WERI-Rb-1 (cell line): Measurements from ENCODE around the gene SERPINB13.
A peak's percentile ranks its signal among the peaks of the same experiment; 100 is the strongest.

ENCODE experiments used
- DNase-seq: peaks from one replicate; pipeline ENCODE4 v3.0.0-alpha.2; 2020
- H3K27ac ChIP-seq: fragments of 250-450 bp; sonication (Bioruptor Pico); 2 replicates; pipeline ENCODE4 v1.5.1; 2020; ENCODE audit warnings: mild to moderate bottlenecking, moderate library complexity
- H3K27me3 ChIP-seq: fragments of 250-450 bp; sonication (Bioruptor Pico); 2 replicates; pipeline ENCODE4 v1.5.1; 2021; ENCODE audit warnings: mild to moderate bottlenecking, low read depth, moderate library complexity; ENCODE audit not compliant: insufficient read depth, severe bottlenecking
- H3K36me3 ChIP-seq: fragments of 250-450 bp; sonication (Bioruptor Pico); 2 replicates; pipeline ENCODE4 v1.5.1; 2020; ENCODE audit warnings: mild to moderate bottlenecking, moderate library complexity
- H3K4me3 ChIP-seq: 2 replicates; pipeline ENCODE4 v1.5.1; 2011; ENCODE audit warnings: low read depth, mild to moderate bottlenecking, control low read depth, low read length
- H3K9me3 ChIP-seq: fragments of 250-450 bp; sonication (Bioruptor Pico); 2 replicates; pipeline ENCODE4 v1.5.1; 2021; ENCODE audit warnings: mild to moderate bottlenecking, moderate library complexity; ENCODE audit not compliant: severe bottlenecking
- TF ChIP-seq, protein P1 (sequence below): IDR thresholded peaks from 2 replicates; pipeline ENCODE4 v1.5.1; 2011; ENCODE audit warnings: low read depth, mild to moderate bottlenecking, control low read depth, inconsistent platforms, low read length

Gene SERPINB13

DNA sequence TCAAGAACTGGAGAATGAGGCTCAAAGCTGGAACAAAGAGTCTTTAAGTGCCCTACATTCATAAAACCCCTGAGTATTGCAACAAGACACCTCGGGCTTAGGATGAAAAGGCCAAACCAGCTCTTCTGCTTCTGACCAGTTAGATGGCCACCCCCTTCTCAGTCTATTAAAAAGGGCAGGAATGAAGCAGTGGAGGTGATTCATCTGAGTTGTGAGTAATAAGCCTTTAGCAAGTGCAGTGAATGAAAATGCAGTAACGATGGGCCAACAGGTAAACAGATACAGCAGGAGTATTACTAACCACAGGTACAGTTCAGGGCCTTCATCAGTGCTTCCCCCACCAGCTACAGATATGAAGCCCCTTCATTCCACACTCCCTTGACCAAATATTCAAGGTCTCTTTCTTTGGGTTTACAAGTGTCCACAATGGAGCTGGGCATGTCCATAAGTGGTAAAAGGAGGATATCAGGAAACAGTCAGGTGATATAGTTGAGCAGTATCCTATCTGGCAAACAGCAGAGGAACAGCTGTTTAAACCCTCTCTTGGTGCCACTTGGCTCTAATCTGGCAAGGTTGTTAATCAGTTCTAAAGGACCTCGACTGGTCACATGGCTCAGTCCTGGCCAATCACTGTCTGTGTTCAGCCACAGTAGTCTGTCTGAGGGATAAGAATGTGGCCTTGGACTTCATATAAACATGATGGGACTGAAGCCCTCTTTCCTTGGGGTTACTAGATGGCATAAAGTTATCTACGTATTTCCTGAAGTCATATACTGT, 17.8 kb downstream of the SERPINB13 start:
- no peak overlapping the region for H3K27ac ChIP-seq
- no peak for DNase-seq
- H3K27me3 ChIP-seq: no peaks in the 10 kb centered on the region
- peaks cover 2% of the 10 kb centered on the region for H3K9me3 ChIP-seq
- H3K4me3 ChIP-seq: no peak overlapping the region
- no peaks in the 10 kb centered on the region for H3K36me3 ChIP-seq
- TF ChIP-seq, protein P1, sequence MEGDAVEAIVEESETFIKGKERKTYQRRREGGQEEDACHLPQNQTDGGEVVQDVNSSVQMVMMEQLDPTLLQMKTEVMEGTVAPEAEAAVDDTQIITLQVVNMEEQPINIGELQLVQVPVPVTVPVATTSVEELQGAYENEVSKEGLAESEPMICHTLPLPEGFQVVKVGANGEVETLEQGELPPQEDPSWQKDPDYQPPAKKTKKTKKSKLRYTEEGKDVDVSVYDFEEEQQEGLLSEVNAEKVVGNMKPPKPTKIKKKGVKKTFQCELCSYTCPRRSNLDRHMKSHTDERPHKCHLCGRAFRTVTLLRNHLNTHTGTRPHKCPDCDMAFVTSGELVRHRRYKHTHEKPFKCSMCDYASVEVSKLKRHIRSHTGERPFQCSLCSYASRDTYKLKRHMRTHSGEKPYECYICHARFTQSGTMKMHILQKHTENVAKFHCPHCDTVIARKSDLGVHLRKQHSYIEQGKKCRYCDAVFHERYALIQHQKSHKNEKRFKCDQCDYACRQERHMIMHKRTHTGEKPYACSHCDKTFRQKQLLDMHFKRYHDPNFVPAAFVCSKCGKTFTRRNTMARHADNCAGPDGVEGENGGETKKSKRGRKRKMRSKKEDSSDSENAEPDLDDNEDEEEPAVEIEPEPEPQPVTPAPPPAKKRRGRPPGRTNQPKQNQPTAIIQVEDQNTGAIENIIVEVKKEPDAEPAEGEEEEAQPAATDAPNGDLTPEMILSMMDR: no peak

DNA sequence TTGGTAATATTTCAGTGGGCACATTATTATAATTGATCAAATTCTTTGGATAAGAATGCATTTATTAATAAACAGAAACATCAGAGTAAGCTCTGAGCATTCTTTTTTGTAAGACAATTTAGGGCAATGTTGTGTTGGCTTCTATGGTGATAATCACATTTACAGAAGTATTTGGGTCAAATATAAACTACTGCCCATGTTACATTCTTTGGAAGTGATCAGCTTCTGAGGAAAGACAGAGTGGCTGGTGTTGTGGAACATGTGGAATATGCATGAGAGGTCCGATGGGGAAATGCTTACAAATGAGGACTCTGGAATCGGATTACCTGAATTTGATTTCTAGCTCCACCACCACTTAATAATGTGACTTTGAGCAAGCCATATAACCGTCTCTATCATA, 19.4 kb downstream of the SERPINB13 start:
- no peaks in the 10 kb centered on the region for H3K27me3 ChIP-seq
- DNase-seq: no peak
- H3K9me3 ChIP-seq: peaks cover 2% of the 10 kb centered on the region
- no peak overlapping the region for H3K4me3 ChIP-seq
- no peaks in the 10 kb centered on the region for H3K36me3 ChIP-seq
- H3K27ac ChIP-seq: no peak overlapping the region
- TF ChIP-seq, protein P1: no peak

DNA sequence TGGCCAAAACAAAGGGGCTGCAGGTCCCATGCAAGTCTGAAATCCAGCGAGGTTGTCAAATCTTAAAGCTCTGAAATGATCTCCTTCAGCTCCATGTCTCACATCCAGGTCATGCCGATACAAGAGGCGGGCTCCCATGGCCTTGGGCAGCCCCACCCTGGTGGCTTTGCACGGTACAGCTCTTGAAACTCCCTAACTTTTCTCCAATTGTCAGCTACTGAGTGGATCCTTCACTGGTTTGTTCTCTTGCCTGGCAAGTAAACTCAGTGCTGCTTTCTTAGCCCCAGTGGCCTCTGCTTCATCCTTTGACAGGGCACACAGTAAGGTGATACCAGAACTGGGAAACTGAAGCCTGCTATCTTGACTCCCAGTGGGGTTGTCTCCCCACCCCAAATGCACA, 26.3 kb downstream of the SERPINB13 start:
- TF ChIP-seq, protein P1: no peak
- no peak overlapping the region for H3K27ac ChIP-seq
- no peaks in the 10 kb centered on the region for H3K9me3 ChIP-seq
- no peak overlapping the region for H3K4me3 ChIP-seq
- DNase-seq: no peak
- H3K36me3 ChIP-seq: no peaks in the 10 kb centered on the region
- no peaks in the 10 kb centered on the region for H3K27me3 ChIP-seq

DNA sequence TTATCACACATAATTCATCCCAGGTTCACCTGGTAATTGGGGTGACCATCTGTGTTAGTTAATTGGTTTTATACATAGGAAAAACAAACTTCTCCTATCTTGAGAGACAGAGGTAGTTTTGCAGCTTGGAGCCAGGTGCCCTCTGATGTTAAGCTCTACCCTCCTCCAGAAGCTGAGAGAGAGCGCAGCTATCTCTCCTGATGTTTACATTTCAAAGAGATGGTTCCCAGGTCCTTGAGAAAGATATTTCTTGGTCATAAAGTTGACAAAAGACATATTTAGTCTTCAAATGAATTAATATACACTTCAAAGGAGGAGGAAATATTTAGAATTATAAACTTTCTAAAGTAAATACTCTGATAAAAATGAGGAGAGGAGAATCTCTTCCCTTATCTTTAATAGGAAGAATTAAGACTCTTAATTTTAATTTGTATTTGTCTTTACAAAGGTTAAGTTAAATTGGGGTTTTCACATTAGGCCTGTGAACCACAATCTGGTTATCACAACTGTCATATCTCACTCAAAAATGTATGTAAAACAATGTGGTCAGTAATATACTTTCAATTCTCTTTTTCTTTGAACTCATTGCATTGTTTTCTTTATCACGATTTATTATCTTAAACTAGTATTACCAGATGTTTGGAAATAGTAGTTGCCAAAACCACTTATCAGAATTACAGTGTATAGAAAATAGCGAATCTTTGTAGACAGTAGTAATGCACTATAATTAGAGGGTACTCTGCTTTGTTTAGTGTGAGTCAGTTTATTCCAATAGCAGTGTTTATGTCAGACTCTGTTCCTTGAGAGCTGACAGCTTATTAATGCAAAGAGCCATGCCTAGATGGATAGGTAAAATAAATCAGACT, 30.1 kb downstream of the SERPINB13 start:
- H3K27ac ChIP-seq: no peak overlapping the region
- peak; percentile 41 for DNase-seq
- no peaks in the 10 kb centered on the region for H3K27me3 ChIP-seq
- H3K9me3 ChIP-seq: peaks cover 3% of the 10 kb centered on the region
- no peak overlapping the region for H3K4me3 ChIP-seq
- TF ChIP-seq, protein P1: no peak
- H3K36me3 ChIP-seq: no peaks in the 10 kb centered on the region

DNA sequence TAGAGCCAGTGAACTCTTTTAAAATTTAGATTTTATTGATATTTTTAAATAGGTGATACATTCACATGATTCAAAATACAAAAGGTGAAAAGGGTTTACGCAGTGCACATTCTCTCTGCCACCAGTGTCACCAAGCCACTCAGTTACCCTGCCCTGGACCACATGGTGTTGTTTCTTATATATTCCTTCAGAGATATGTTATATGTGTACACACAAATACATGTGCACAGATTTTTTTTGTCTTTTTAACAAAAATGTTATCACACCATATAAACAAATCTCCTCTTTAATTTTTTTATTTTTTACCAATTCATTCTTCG, 30.7 kb downstream of the SERPINB13 start:
- Histone ChIP-seq H3K9me3 (peaks cover 3% of the 10 kb centered on the region), H3K27ac (no peak overlapping the region), H3K4me3 (no peak overlapping the region), H3K27me3 (no peaks in the 10 kb centered on the region), H3K36me3 (no peaks in the 10 kb centered on the region)
- DNase-seq: no peak
- TF ChIP-seq, protein P1: no peak
